IMR-90 (cell line): ENCODE data around the gene BCAP31. TPM values are rescaled to one million over a fixed set of nuclear protein-coding genes. Genes with fewer than 3 reads are reported as not detected.

ENCODE experiments used
- ATAC-seq: fragments of 200-7000 bp; cut with Tn5 transposase; 2 replicates; pipeline ENCODE4 v1.9.1; 2020; ENCODE audit warnings: low read depth, mild to moderate bottlenecking, moderate library complexity
- BruUV-seq: library from RNA; stranded (reverse); fragments of 400-500 nt; replicated peaks from 2 replicates; lab custom pipeline; 2021; lab: Mats Ljungman, UMichigan
- CTCF ChIA-PET: fragments of 300-600 bp; formaldehyde crosslinking; extraction: SDS; loops from one replicate; lab custom pipeline; 2021; ENCODE audit warnings: antibody characterized with exemption; lab: Yijun Ruan, JAX
- POLR2A ChIA-PET: fragments of 300-600 bp; sonication (Branson Sonifier 250); formaldehyde crosslinking; loops from one replicate; lab custom pipeline; 2022; ENCODE audit warnings: antibody characterized with exemption; ENCODE audit not compliant: unreplicated experiment; lab: Charles Lee
- DNase-seq: peaks from one replicate; pipeline ENCODE4 v3.0.0; 2013
- H2AFZ ChIP-seq: replicated peaks from 2 replicates; pipeline ENCODE3; 2013; ENCODE audit warnings: low read length, mild to moderate bottlenecking; ENCODE audit not compliant: poor library complexity
- H2AK5ac ChIP-seq: 2 replicates; pipeline ENCODE4 v1.6.1; 2013; ENCODE audit warnings: low read depth, low read length, inconsistent platforms
- H2AK9ac ChIP-seq: replicated peaks from 2 replicates; pipeline ENCODE3; 2013; ENCODE audit warnings: mild to moderate bottlenecking, low read depth, low read length, moderate library complexity; ENCODE audit not compliant: poor library complexity
- H2BK120ac ChIP-seq: 2 replicates; pipeline ENCODE4 v1.6.1; 2013; ENCODE audit warnings: low read depth, low read length, inconsistent platforms
- H2BK15ac ChIP-seq: 3 replicates; pipeline ENCODE4 v1.6.1; 2013; ENCODE audit warnings: low read depth, low read length, inconsistent platforms
- H2BK20ac ChIP-seq: 2 replicates; pipeline ENCODE4 v1.6.1; 2013; ENCODE audit warnings: low read depth, mild to moderate bottlenecking, inconsistent platforms, low read length, moderate library complexity
- H2BK5ac ChIP-seq: 2 replicates; pipeline ENCODE4 v1.6.1; 2013; ENCODE audit warnings: mild to moderate bottlenecking, low read depth, low read length, inconsistent platforms; ENCODE audit not compliant: poor library complexity, severe bottlenecking
- H3K14ac ChIP-seq: replicated peaks from 2 replicates; pipeline ENCODE4 v1.6.1; 2013; ENCODE audit warnings: low read depth, low read length, inconsistent platforms
- H3K18ac ChIP-seq: 2 replicates; pipeline ENCODE4 v1.6.1; 2013; ENCODE audit warnings: low read depth, low read length, control low read depth
- H3K23ac ChIP-seq: 2 replicates; pipeline ENCODE4 v1.6.1; 2013; ENCODE audit warnings: low read depth, low read length, inconsistent platforms
- H3K27ac ChIP-seq: 2 replicates; pipeline ENCODE4 v1.5.1; 2013; ENCODE audit warnings: mild to moderate bottlenecking, control low read depth, low read length; ENCODE audit not compliant: insufficient read depth
- H3K27me3 ChIP-seq: 2 replicates; pipeline ENCODE4 v1.6.1; 2013; ENCODE audit warnings: low read length; ENCODE audit not compliant: control insufficient read depth, insufficient read depth
- H3K36me3 ChIP-seq: 2 replicates; pipeline ENCODE4 v1.6.1; 2013; ENCODE audit warnings: low read length, mixed read lengths; ENCODE audit not compliant: control insufficient read depth, insufficient read depth
- H3K4ac ChIP-seq: 2 replicates; pipeline ENCODE4 v1.6.1; 2013; ENCODE audit warnings: low read depth, low read length, inconsistent platforms
- H3K4me1 ChIP-seq: 2 replicates; pipeline ENCODE4 v1.6.1; 2013; ENCODE audit warnings: low read length, mixed read lengths; ENCODE audit not compliant: control insufficient read depth, insufficient read depth
- H3K4me2 ChIP-seq: 2 replicates; pipeline ENCODE4 v1.6.1; 2013; ENCODE audit warnings: low read depth, mild to moderate bottlenecking, control low read depth, low read length, moderate library complexity
- H3K4me3 ChIP-seq: 2 replicates; pipeline ENCODE4 v1.5.1; 2013; ENCODE audit warnings: low read depth, mild to moderate bottlenecking, control low read depth, low read length, moderate library complexity; ENCODE audit not compliant: insufficient read depth
- H3K56ac ChIP-seq: 2 replicates; pipeline ENCODE4 v1.6.1; 2013; ENCODE audit warnings: low read length, inconsistent platforms; ENCODE audit not compliant: insufficient read depth; ENCODE audit errors: extremely low read depth
- H3K79me1 ChIP-seq, 2 experiments: 2 replicates each; pipeline ENCODE4 v1.6.1; 2013; ENCODE audit warnings: low read length in 2 of 2, inconsistent platforms in 1 of 2, low read depth in 1 of 2
- H3K9ac ChIP-seq: 2 replicates; pipeline ENCODE4 v1.6.1; 2013; ENCODE audit warnings: low read depth, low read length, control low read depth
- H3K9me1 ChIP-seq: 2 replicates; pipeline ENCODE4 v1.6.1; 2013; ENCODE audit warnings: low read length, inconsistent platforms; ENCODE audit not compliant: insufficient read depth
- H3K9me3 ChIP-seq: 2 replicates; pipeline ENCODE4 v1.6.1; 2013; ENCODE audit warnings: low read length; ENCODE audit not compliant: control insufficient read depth, insufficient read depth
- H4K20me1 ChIP-seq: 2 replicates; pipeline ENCODE4 v1.6.1; 2013; ENCODE audit warnings: low read length, inconsistent platforms; ENCODE audit not compliant: insufficient read depth
- H4K5ac ChIP-seq: 2 replicates; pipeline ENCODE4 v1.6.1; 2013; ENCODE audit warnings: mild to moderate bottlenecking, low read depth, low read length, control low read depth
- H4K8ac ChIP-seq, 2 experiments: 2 replicates each; pipeline ENCODE4 v1.6.1; 2013; ENCODE audit warnings: low read depth in 2 of 2, low read length in 2 of 2, control low read depth in 1 of 2, inconsistent platforms in 1 of 2
- H4K91ac ChIP-seq: 2 replicates; pipeline ENCODE4 v1.6.1; 2013; ENCODE audit warnings: low read depth, low read length, inconsistent platforms; ENCODE audit not compliant: insufficient read depth
- NFE2L2 ChIP-seq: fragments of 150-350 bp; IDR thresholded peaks from 2 replicates; pipeline ENCODE4 v1.6.1; 2016; ENCODE audit warnings: low read depth, mild to moderate bottlenecking, low read length
- POLR2A ChIP-seq: IDR thresholded peaks from 2 replicates; pipeline ENCODE4 v1.6.1; 2012; ENCODE audit warnings: mild to moderate bottlenecking, low read depth, low read length
- RFX5 ChIP-seq: IDR thresholded peaks from 2 replicates; pipeline ENCODE4 v1.8.0; 2012; ENCODE audit warnings: low read depth, mild to moderate bottlenecking, low read length, moderate library complexity
- WGBS, 2 experiments: methylation state at CpG; one replicate each; pipeline versions ENCODE4 v1.1.5 to v1.1.7; 2013; ENCODE audit warnings: missing lambda C conversion rate in 2 of 2; ENCODE audit not compliant: insufficient read length in 1 of 2; ENCODE audit errors: extremely low coverage in 2 of 2; 5-methylcytosine and 5-hydroxymethylcytosine counted together
- dilution Hi-C: fragments of 300-500 bp; cut with HindIII; formaldehyde crosslinking; loops from one replicate; pipeline ENCODE4 v1.14.3; 2018; ENCODE audit warnings: low sequenced_read_pairs; ENCODE audit not compliant: unreplicated experiment
- in situ Hi-C: fragments of 300-500 bp; cut with MboI; formaldehyde crosslinking; loops from 3 replicates; pipeline ENCODE4 v1.14.3; 2019; ENCODE audit warnings: low sequenced_read_pairs, inconsistent platforms, mixed read lengths
- intact Hi-C: fragments of 100-400 bp; cut with micrococcal nuclease; formaldehyde crosslinking; loops from 2 replicates; pipeline ENCODE4 v1.10.0; 2022
- polyA plus RNA-seq, 3 experiments: library from polyadenylated mRNA; depleted of rRNA; stranded (reverse); fragments of >200 nt; gene quantifications; 2 replicates each; pipeline ENCODE4 v1.2.3, GENCODE V29; 2012; ENCODE audit warnings: low replicate concordance in 1 of 3
- total RNA-seq: library from RNA; depleted of rRNA; stranded (reverse); fragments of >200 nt; gene quantifications from 2 replicates; pipeline ENCODE4 v1.2.3, GENCODE V29; 2012

Gene BCAP31
- total and polyA plus RNA-seq, 2 of the 4 experiments (the other 2 are of a cell fraction), result 125 to 244 TPM

- dilution Hi-C loops (no loop called here), intact Hi-C loops (no loop called here), in situ Hi-C loops (no loop called here)
- no peak for TF ChIP-seq RFX5
- no peak for TF ChIP-seq NFE2L2
- no peak for TF ChIP-seq POLR2A
- no peak overlapping the region for H3K9ac ChIP-seq
- no peak overlapping the region for H2BK120ac ChIP-seq
- H3K18ac ChIP-seq, result no peak overlapping the region
- H3K9me3 ChIP-seq, result no peaks in the 10 kb centered on the region
- no peak for DNase-seq
- ATAC-seq, result no peak
- H3K36me3 ChIP-seq, result peaks cover 45% of the 10 kb centered on the region
- peaks cover under 1% of the 10 kb centered on the region; the same call in 1 of the 2 replicates for H4K20me1 ChIP-seq
- CTCF ChIA-PET, result no interaction called here
- H3K4ac ChIP-seq, result no peak overlapping the region
- H2AK5ac ChIP-seq, result no peak overlapping the region
- POLR2A ChIA-PET, result no interaction called here
- H2AK9ac ChIP-seq, result no peak overlapping the region
- H4K8ac ChIP-seq, result no peak overlapping the region
- no peaks in the 10 kb centered on the region; the same call in 1 of the 2 replicates for H3K4me1 ChIP-seq
- no peaks in the 10 kb centered on the region; the same call in 1 of the 2 replicates for H3K9me1 ChIP-seq
- H2BK20ac ChIP-seq, result no peak overlapping the region
- no peak overlapping the region for H3K23ac ChIP-seq
- no peak overlapping the region for H2BK15ac ChIP-seq
- H3K14ac ChIP-seq, result no peak overlapping the region
- H4K91ac ChIP-seq, result no peak overlapping the region
- H3K27me3 ChIP-seq, result no peaks in the 10 kb centered on the region
- H3K79me1 ChIP-seq, result peaks cover 5% of the 10 kb centered on the region in 2 experiments; a peak in 3 of 4 replicates
- no peak overlapping the region for H3K4me3 ChIP-seq
- H3K27ac ChIP-seq, result no peak overlapping the region
- no CpG with 5 or more reads among the region's 9 CpGs for WGBS, 2 experiments
- no peak overlapping the region for H2AFZ ChIP-seq
- no peak overlapping the region for H3K56ac ChIP-seq
- H4K5ac ChIP-seq, result no peak overlapping the region
- BruUV-seq, result no TSS peak
- no peak overlapping the region for H3K4me2 ChIP-seq
- H2BK5ac ChIP-seq, result no peak overlapping the region
These were observed 6.7 kb downstream of the BCAP31 start for GRCh38 chrX:153717445-153717844.
